Measurements from ENCODE around the gene TMEM30A.

Gene TMEM30A

GRCh38 chr6:75287424-75287823 lies 2.8 kb upstream of the TMEM30A start:
- in situ Hi-C loops (cut with HindIII; ENCODE audit: low sequenced_read_pairs), result no loop called here
- no peak for DNase-seq (ENCODE audit: low read depth)
- H3K4me3 ChIP-seq (ENCODE audit: low read depth, low read length), result no peak overlapping the region
- TF ChIP-seq CTCF (IDR thresholded peaks at IDR 0.05; ENCODE audit: low read depth, low read length, missing control alignments), result no peak

GRCh38 chr6:75286955-75287354 lies 2.4 kb upstream of the TMEM30A start:
- no peak for TF ChIP-seq CTCF (IDR thresholded peaks at IDR 0.05; ENCODE audit: low read depth, low read length, missing control alignments)
- in situ Hi-C loops (cut with HindIII; ENCODE audit: low sequenced_read_pairs), result no loop called here
- DNase-seq (ENCODE audit: low read depth), result no peak
- H3K4me3 ChIP-seq (ENCODE audit: low read depth, low read length), result no peak overlapping the region

- in situ Hi-C loops (cut with HindIII; ENCODE audit: low sequenced_read_pairs), result no loop called here
These were observed 669 bp upstream of the TMEM30A start for GRCh38 chr6:75285283-75285639.

GRCh38 chr6:75283907-75284631 lies 523 bp downstream of the TMEM30A start:
- no peak for DNase-seq (ENCODE audit: low read depth)
- no peak for TF ChIP-seq CTCF (IDR thresholded peaks at IDR 0.05; ENCODE audit: low read depth, low read length, missing control alignments)
- in situ Hi-C loops (cut with HindIII; ENCODE audit: low sequenced_read_pairs), result no loop called here
- H3K4me3 ChIP-seq (ENCODE audit: low read depth, low read length), result peak overlapping the region; percentile 91

More at GRCh38 chr6:75285283-75285639, 669 bp upstream of the TMEM30A start:
- H3K4me3 ChIP-seq (ENCODE audit: low read depth, low read length), result peak overlapping the region; percentile 91
- TF ChIP-seq CTCF (IDR thresholded peaks at IDR 0.05; ENCODE audit: low read depth, low read length, missing control alignments), result no peak
- no peak for DNase-seq (ENCODE audit: low read depth)

- in situ Hi-C loops (cut with HindIII; ENCODE audit: low sequenced_read_pairs), result no loop called here
- no peak for TF ChIP-seq CTCF (IDR thresholded peaks at IDR 0.05; ENCODE audit: low read depth, low read length, missing control alignments)
- no peak for DNase-seq (ENCODE audit: low read depth)
- peak overlapping the region; percentile 91 for H3K4me3 ChIP-seq (ENCODE audit: low read depth, low read length)
These were observed 1.9 kb downstream of the TMEM30A start for GRCh38 chr6:75282706-75283105.

GRCh38 chr6:75281653-75282052 lies 2.9 kb downstream of the TMEM30A start:
- H3K4me3 ChIP-seq (ENCODE audit: low read depth, low read length), result peak overlapping the region; percentile 22
- in situ Hi-C loops (cut with HindIII; ENCODE audit: low sequenced_read_pairs), result no loop called here
- DNase-seq (ENCODE audit: low read depth), result no peak
- TF ChIP-seq CTCF (IDR thresholded peaks at IDR 0.05; ENCODE audit: low read depth, low read length, missing control alignments), result no peak
